8988T (cell line): ENCODE measurements around the gene TSPO.
A peak's percentile ranks its signal among the peaks of the same experiment; 100 is the strongest.

Experiments used
- DNase-seq: peaks from one replicate; pipeline ENCODE4 v3.0.0; 2011

Gene TSPO

GRCh38 chr22:43181321-43182076 lies 30.1 kb downstream of the TSPO start:
- DNase-seq, result no peak

GRCh38 chr22:43182118-43182517 lies 30.8 kb downstream of the TSPO start:
- no peak for DNase-seq

GRCh38 chr22:43182726-43183125 lies 31.4 kb downstream of the TSPO start:
- no peak for DNase-seq

DNA sequence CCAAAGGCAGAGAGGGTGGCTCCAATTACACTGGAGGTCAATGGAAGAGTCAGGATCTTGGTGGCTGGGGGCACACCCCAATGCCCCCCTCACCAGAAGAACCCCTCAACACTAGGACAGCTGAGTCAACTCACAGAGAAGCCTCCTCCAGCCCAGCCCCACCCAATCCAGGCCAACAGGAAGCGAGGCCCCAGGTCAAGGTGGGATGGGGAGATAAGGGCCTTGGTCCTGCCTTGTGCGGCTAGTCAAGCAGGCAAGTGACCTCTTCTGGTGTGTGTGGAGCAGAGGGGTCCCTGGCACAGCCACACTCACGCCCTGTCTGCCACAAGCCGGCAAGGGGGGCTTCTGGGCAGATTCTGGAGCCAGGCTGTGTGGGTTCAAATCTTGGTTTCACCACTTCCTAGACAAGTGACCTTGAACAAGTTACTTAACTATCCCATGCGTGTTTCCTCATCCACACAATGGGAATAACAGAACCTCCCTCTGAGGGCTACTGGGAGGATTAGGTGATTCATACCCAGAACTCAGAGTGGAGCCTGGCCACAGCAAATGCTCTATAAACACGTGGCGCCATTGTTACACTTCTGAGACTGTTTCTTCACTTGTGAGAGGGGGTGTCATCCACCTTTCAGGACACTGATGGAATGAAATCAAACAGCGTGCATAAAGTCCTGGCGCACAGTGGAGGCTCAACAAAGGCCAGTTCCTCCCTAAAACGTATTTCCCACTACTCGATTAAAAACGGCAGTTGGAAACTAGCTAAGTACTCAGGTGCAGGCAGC lies 32.3 kb downstream of the TSPO start:
- no peak for DNase-seq

DNA sequence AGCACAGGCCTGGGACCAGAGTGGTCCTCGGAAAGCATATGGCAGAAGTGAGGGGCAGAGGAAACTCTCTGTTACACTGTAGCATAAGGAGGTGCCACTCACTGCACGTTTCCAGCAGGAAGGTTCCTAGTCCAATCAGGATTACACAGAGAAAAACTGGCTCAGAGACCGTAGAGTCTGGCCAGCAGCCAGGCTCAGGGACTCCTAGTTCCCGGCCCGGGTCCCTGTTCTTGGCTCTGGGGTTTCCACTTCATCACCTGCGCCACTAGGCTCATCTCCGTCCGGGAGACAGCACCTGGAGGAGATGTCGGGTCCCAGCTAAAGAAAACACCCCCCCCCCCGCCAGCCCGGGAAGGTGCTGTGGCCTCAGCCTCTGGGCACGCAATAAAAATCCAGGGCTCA lies 34.5 kb downstream of the TSPO start:
- DNase-seq, result no peak

DNA sequence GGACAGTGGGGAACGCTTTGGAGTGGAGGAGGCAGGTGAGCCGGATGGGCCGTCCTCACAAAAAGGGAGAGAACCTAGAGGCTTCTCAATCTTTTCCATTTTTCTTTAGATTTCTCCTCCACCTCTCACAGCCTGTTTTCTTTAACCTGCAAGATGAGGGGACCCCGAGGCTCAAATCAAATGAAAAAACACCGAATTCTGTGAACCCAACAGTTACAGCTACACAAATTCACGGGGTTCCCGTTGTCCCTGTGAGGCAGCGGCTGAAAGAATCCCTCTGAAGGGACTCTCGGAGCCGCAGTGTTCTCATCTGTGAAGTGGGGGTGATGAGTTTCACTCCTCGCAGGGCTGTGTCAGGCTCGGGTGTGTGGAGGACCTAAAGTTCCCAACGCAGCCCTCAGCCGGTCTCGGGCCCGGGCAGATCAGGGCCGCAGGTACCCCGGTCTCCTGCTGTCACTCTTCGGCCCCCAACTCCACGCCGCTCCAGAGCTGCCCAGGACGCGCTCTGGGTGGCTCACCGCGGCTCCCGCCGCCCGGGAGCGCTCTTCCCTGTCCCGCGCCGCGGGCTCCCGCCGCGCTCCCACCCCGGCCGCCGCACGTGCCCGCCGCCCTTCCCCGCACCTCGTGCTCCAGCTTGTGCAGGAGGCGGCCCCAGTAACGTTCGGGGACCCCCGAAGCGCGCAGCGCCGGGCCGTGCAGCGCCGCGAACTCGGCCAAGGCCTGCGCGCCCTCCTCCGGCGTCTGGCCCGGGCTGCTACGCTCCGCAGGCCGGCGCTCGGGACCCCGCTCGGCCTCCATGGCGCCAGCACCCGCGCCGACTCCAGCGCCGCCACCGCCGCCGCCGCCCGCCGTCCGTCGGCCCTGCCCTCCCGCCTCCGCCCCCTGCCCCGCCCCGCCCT lies 35.2 kb downstream of the TSPO start, which contains the start of gene TTLL12:
Gene TTLL12, minus strand, starts transcription at position 863 of the 899 bp plus-strand sequence. Its CDS starts 65 bp downstream, at position 798.
- peak; percentile 48 for DNase-seq

- peak; percentile 91 for DNase-seq
Observed at GRCh38 chr22:43187171-43188099, 36.1 kb downstream of the TSPO start.

- no peak for DNase-seq
Observed at GRCh38 chr22:43188829-43189545, 37.6 kb downstream of the TSPO start.

DNA sequence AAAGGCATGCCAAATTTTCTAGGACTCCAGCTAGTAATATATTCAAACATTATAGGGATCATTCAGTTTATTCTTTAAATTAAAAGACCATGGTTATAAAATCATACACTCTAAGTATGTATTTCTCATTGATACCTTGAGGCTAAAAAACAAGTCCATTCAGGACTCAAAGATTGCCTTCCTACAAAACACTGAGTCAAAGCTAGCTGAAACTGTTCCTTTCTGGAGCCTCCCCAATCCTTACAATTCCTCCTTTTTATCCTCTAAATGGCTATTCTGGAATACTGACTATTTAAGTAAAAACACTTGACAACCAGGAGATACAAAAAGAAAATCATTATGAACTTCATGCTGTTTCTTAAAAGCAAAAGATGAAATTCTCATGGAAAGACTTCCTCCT lies 40.5 kb downstream of the TSPO start:
- DNase-seq, result no peak

DNA sequence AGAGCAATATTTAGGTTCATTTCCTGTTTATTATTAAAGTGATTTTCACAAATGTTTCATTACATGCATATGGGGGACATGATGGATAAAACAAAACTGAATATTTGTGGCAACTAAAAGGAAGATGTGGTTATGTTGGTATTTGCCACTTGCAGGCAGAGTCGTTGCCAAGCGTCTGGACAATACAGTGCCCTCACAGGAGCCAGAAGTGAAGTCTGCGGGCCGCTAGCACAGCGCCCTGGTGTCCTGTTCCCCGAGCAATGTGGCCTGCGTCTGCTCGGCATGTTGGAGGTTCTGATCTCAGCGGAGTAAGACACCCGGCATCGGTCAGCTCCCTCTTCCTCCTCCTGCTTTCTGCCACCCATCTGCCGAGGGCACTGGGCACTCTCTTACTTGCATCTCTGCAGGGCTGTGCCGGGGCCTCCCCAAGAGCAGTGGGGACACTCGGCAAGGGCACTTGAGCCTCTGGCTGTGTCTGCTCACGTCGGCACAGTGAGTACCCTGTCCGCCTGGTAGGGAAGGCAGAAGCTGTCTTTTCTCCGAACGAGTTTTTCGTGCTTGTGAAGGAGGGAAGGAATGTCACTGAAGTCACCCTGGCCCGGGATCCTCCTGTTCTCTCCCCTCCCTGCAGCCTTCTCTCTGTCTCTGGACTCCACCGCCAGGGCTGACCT lies 46.0 kb downstream of the TSPO start:
- DNase-seq, result no peak

GRCh38 chr22:43198126-43198525 lies 46.8 kb downstream of the TSPO start:
- no peak for DNase-seq

DNA sequence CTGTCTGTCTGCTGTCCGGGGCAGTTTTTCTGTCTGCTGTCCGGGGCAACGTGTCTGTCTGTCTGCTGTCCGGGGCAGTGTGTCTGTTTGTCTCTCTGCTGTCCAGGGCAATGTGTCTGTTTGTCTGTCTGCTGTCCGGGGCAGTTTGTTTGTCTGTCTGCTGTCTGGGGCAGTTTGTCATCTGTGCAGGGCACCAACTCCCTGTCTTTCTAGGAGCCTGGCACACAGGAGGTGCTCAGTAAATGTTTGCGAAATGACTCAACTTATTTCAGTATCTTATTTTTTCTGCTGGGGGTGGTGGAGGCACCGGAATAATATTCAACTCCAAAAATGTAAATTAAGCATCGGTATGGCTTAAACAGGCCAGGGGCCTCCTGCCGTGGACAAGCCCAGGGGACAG lies 47.6 kb downstream of the TSPO start:
- DNase-seq, result no peak

DNA sequence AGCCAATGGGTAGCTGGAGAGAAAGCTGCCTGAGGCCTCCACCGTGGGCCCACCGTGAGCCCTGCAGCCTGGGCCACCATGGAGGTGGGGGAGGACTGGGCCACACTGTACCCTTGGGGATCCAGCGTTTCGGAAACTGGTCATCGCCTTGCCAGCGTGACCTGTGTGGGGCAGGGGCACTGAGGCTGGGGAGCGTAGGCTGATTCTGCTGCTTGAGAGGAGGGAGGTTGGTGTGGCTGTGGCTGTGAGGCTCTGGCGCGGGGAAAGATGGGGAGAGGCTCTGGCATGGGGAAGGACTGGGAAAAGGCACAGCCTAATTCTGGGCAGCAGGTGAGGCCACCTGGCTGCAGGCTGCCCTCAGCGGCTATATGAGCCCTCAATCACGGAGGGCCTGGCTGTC lies 48.2 kb downstream of the TSPO start:
- DNase-seq, result no peak

DNA sequence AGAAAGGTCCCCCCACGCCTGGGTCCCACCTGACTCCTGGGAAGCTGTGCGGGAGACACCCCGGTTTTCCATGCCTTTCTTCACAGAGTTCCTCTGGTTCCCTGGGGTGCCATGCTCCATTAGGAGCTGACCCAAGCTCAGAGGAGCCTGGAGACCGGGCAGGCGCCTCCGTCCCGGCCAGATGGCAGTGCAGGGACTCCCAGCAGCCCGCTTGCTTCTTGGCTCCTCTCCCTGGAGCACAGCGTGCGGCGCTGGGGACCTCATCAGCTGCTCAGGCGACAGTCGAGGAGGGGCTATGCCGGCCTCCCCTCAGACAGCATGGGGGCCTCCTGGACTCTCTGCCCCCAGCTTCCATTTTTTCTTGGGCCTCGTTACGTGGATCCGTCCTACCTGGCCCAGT lies 48.7 kb downstream of the TSPO start:
- no peak for DNase-seq

- no peak for DNase-seq
Observed at GRCh38 chr22:43200555-43200954, 49.2 kb downstream of the TSPO start.

DNA sequence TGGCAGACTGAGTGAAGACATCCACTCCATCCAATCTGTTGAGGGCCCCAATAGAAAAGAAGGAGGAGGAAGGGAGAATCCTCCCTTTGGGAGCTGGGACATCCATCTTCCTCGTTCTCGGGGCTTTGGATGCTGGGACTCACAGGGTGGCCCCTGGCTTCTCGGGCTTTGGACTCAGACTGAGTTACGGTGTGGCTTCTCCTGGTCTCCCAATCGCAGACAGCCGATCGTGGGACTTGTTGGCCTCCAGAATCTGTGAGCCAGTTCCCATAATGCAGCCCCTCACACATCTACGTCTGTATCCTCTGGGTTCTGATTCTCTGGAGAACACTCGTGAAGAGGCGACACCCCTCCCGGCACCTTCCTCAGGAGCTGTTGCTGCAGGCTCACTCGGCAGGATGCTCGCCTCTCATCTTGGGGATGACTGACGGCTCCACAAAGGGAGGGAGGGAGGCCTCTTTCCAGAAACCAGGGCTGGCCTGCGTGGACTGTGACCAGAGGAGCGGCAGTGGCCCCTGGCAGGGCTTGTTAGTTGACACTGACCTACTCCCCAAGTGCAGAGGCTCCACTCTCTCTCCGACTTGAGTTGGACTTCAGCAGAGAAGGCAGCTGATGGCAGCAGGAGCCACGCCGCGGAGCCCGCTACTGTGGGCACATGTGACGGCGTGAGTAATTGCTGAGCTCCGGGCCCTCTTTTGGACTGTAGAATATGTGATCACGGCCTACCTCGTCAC lies 50.3 kb downstream of the TSPO start:
- DNase-seq, result no peak

DNA sequence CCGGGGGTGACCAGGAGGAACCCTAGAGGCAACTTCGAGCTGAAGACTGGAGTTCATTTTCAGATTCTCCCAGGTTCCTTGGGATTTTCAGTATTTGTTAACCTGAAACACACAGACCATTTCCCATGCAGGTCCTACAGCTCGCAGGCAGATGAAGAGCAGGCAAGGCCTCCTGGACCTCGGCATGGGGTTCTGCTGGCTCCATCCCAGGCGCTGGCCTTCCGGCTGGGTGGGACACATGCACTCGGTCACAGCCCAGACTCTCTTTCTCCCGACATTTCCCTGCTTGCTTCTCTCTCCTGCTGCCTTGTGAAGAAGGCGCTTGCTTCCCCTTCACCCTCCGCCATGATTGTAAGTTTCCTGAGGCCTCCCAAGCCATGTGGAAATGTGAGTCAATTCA lies 51.0 kb downstream of the TSPO start:
- DNase-seq, result no peak

GRCh38 chr22:43202756-43203410 lies 51.5 kb downstream of the TSPO start:
- no peak for DNase-seq

- no peak for DNase-seq
Observed at GRCh38 chr22:43203471-43203981, 52.2 kb downstream of the TSPO start.
